HCT116 (cell line): ENCODE data around the gene C15orf61.

Experiments
- ELF1 ChIP-seq: IDR thresholded peaks from 2 replicates; pipeline ENCODE4 v1.6.1; 2012; ENCODE audit warnings: low read depth, borderline replicate concordance
- EZH2 ChIP-seq: fragments of 200-600 bp; sonication (generic); IDR thresholded peaks from 2 replicates; pipeline ENCODE4 v1.6.1; 2017; ENCODE audit warnings: antibody characterized with exemption, mixed run types
- JUND ChIP-seq: IDR thresholded peaks from 2 replicates; pipeline ENCODE4 v1.6.1; 2012
- POLR2A ChIP-seq: IDR thresholded peaks from 2 replicates; pipeline ENCODE4 v1.7.0; 2011; ENCODE audit warnings: borderline replicate concordance; ENCODE audit not compliant: insufficient read depth, insufficient read length; ENCODE audit errors: extremely low read depth
- SP1 ChIP-seq: IDR thresholded peaks from 2 replicates; pipeline ENCODE4 v1.6.1; 2012; ENCODE audit warnings: low read depth
- YY1 ChIP-seq: IDR thresholded peaks from 2 replicates; pipeline ENCODE4 v1.6.1; 2011; ENCODE audit warnings: low read length, low read depth, moderate library complexity, mild to moderate bottlenecking; ENCODE audit not compliant: insufficient replicate concordance; ENCODE audit errors: extremely low read depth
- ZFX ChIP-seq: fragments of 450-650 bp; IDR thresholded peaks from 2 replicates; pipeline ENCODE4 v1.6.1; 2017
- ZNF274 ChIP-seq: fragments of 200-500 bp; sonication (Bioruptor generic); IDR thresholded peaks from 2 replicates; pipeline ENCODE4 v1.6.1; 2014; ENCODE audit warnings: mild to moderate bottlenecking, low read depth, low read length, inconsistent platforms
- TF ChIP-seq, protein P1 (sequence below): IDR thresholded peaks from 2 replicates; pipeline ENCODE4 v1.6.1; 2012; ENCODE audit warnings: low read depth
- TF ChIP-seq, protein P2 (sequence below), 3 experiments: fragments of 200-600 bp in 1 of 3; sonication (generic) in 1 of 3; IDR thresholded peaks in 2 of 3; conservative IDR thresholded peaks in 1 of 3; 2 replicates each; pipeline ENCODE4 v1.5.1; 2012 to 2017; ENCODE audit warnings: low read depth in 2 of 3, low read length in 2 of 3, antibody characterized with exemption in 1 of 3, borderline replicate concordance in 1 of 3, control low read depth in 1 of 3, mild to moderate bottlenecking in 1 of 3, mixed read lengths in 1 of 3, mixed run types in 1 of 3, moderate library complexity in 1 of 3; ENCODE audit not compliant: insufficient read depth in 1 of 3
- TF ChIP-seq, protein P3 (sequence below): IDR thresholded peaks from 2 replicates; pipeline ENCODE4 v1.6.1; 2012

DNA sequence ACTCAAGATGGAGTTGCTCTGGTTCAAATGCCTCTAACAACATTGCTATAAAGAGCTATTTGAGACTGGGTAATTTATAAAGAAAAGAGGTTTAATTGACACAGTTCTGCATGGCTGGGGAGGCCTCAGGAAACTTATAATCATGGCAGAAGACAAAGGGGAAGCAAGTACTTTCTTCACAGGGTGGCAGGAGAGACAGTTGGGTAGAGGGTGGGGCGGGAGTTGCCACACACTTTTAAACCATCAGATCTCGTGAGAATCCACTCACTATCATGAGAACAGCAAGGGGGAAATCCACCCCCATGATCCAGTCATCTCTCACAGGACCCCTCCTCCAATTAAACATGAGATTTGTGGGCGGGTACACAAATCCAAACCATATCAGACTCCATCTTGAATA lies 52.3 kb downstream of the C15orf61 start:
- TF ChIP-seq, protein P1, sequence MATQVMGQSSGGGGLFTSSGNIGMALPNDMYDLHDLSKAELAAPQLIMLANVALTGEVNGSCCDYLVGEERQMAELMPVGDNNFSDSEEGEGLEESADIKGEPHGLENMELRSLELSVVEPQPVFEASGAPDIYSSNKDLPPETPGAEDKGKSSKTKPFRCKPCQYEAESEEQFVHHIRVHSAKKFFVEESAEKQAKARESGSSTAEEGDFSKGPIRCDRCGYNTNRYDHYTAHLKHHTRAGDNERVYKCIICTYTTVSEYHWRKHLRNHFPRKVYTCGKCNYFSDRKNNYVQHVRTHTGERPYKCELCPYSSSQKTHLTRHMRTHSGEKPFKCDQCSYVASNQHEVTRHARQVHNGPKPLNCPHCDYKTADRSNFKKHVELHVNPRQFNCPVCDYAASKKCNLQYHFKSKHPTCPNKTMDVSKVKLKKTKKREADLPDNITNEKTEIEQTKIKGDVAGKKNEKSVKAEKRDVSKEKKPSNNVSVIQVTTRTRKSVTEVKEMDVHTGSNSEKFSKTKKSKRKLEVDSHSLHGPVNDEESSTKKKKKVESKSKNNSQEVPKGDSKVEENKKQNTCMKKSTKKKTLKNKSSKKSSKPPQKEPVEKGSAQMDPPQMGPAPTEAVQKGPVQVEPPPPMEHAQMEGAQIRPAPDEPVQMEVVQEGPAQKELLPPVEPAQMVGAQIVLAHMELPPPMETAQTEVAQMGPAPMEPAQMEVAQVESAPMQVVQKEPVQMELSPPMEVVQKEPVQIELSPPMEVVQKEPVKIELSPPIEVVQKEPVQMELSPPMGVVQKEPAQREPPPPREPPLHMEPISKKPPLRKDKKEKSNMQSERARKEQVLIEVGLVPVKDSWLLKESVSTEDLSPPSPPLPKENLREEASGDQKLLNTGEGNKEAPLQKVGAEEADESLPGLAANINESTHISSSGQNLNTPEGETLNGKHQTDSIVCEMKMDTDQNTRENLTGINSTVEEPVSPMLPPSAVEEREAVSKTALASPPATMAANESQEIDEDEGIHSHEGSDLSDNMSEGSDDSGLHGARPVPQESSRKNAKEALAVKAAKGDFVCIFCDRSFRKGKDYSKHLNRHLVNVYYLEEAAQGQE: no peak
- TF ChIP-seq, protein P2, sequence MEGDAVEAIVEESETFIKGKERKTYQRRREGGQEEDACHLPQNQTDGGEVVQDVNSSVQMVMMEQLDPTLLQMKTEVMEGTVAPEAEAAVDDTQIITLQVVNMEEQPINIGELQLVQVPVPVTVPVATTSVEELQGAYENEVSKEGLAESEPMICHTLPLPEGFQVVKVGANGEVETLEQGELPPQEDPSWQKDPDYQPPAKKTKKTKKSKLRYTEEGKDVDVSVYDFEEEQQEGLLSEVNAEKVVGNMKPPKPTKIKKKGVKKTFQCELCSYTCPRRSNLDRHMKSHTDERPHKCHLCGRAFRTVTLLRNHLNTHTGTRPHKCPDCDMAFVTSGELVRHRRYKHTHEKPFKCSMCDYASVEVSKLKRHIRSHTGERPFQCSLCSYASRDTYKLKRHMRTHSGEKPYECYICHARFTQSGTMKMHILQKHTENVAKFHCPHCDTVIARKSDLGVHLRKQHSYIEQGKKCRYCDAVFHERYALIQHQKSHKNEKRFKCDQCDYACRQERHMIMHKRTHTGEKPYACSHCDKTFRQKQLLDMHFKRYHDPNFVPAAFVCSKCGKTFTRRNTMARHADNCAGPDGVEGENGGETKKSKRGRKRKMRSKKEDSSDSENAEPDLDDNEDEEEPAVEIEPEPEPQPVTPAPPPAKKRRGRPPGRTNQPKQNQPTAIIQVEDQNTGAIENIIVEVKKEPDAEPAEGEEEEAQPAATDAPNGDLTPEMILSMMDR (IDR thresholded peaks at IDR 0.05 in 2 of 3, conservative IDR thresholded peaks at IDR 0.05 in 1 of 3; ENCODE audit: borderline replicate concordance in 1 of 3, insufficient read depth in 1 of 3, low read depth in 2 of 3, low read length in 2 of 3): no peak
- TF ChIP-seq ZFX (no peak), SP1 (no peak), POLR2A (no peak), ZNF274 (no peak), EZH2 (no peak), JUND (no peak), ELF1 (no peak), YY1 (no peak)
- TF ChIP-seq, protein P3, sequence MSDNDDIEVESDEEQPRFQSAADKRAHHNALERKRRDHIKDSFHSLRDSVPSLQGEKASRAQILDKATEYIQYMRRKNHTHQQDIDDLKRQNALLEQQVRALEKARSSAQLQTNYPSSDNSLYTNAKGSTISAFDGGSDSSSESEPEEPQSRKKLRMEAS: no peak
